ENCODE results near the gene NOTCH2. TPM values are rescaled to one million over a fixed set of nuclear protein-coding genes. Genes with fewer than 3 reads are reported as not detected.

The NOTCH2 gene
- total RNA-seq, 1 donor from 2014 or later = 84.2 TPM

- no peak for DNase-seq (ENCODE audit: low read depth, low spot score)
- TF ChIP-seq, protein P1, sequence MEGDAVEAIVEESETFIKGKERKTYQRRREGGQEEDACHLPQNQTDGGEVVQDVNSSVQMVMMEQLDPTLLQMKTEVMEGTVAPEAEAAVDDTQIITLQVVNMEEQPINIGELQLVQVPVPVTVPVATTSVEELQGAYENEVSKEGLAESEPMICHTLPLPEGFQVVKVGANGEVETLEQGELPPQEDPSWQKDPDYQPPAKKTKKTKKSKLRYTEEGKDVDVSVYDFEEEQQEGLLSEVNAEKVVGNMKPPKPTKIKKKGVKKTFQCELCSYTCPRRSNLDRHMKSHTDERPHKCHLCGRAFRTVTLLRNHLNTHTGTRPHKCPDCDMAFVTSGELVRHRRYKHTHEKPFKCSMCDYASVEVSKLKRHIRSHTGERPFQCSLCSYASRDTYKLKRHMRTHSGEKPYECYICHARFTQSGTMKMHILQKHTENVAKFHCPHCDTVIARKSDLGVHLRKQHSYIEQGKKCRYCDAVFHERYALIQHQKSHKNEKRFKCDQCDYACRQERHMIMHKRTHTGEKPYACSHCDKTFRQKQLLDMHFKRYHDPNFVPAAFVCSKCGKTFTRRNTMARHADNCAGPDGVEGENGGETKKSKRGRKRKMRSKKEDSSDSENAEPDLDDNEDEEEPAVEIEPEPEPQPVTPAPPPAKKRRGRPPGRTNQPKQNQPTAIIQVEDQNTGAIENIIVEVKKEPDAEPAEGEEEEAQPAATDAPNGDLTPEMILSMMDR (conservative IDR thresholded peaks at IDR 0.05) = no peak
- Mint-ChIP-seq H3K27ac (ENCODE audit: unreplicated experiment) (no peak overlapping the region), H3K4me3 (no peak overlapping the region), H3K27me3 (ENCODE audit: low read depth) (no peaks in the 10 kb centered on the region), H3K4me1 (no peaks in the 10 kb centered on the region), H3K36me3 (ENCODE audit: low read depth) (peaks cover 9% of the 10 kb centered on the region), H3K9me3 (no peaks in the 10 kb centered on the region)
Measured at GRCh38 chr1:119975006-119975405, 94.5 kb downstream of the NOTCH2 start.

DNA sequence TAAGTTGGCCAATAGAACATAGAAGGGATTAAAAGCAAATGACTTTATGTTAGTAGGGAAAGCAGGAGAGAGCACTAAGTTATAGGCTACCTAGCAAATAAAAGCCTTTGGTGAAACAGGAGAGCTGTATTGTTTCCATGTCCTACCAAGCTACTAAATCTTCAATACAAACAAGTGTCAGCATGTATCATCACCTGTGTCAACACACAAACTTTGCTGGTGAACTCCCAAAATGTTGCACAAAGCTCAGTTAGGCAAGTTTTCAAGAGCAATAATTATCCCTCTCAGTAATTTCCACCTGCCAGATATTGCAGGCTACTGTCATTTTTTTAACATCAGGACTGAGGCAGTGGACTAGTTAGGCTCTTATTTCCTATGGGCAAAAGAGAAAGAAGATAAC lies 95.4 kb downstream of the NOTCH2 start:
- peak overlapping the region; percentile 44 for H3K27ac Mint-ChIP-seq (ENCODE audit: unreplicated experiment)
- TF ChIP-seq, protein P1 (conservative IDR thresholded peaks at IDR 0.05) = no peak
- H3K4me1 Mint-ChIP-seq = no peaks in the 10 kb centered on the region
- no peak for DNase-seq (ENCODE audit: low read depth, low spot score)
- H3K27me3 Mint-ChIP-seq (ENCODE audit: low read depth) = no peaks in the 10 kb centered on the region
- peaks cover 10% of the 10 kb centered on the region for H3K36me3 Mint-ChIP-seq (ENCODE audit: low read depth)
- H3K4me3 Mint-ChIP-seq = no peak overlapping the region
- no peaks in the 10 kb centered on the region for H3K9me3 Mint-ChIP-seq

GRCh38 chr1:119971710-119972570 lies 97.5 kb downstream of the NOTCH2 start:
- no peak for DNase-seq (ENCODE audit: low read depth, low spot score)
- H3K27me3 Mint-ChIP-seq (ENCODE audit: low read depth) = no peaks in the 10 kb centered on the region
- H3K9me3 Mint-ChIP-seq = no peaks in the 10 kb centered on the region
- TF ChIP-seq, protein P1 (conservative IDR thresholded peaks at IDR 0.05) = no peak
- peaks cover 17% of the 10 kb centered on the region for H3K36me3 Mint-ChIP-seq (ENCODE audit: low read depth)
- no peaks in the 10 kb centered on the region for H3K4me1 Mint-ChIP-seq
- no peak overlapping the region for H3K27ac Mint-ChIP-seq (ENCODE audit: unreplicated experiment)
- no peak overlapping the region for H3K4me3 Mint-ChIP-seq

DNA sequence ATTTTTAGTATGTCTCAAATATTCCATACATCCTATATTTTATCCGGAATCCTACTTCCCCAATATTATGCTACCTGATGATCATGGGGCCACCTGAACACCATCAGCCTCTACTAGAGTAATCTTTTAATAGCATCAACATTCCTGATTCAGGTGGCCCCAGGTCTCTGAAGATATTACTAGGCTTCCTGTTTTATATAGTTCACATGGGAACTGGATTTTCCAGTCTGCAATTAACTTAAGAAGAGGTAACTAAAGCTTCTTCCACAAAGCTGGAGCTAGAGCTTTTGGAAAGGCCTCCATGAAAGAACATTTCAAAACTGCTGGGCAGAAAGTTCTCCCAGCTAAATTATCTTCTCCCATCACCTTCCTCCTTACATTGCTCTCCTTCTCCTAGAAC lies 100.9 kb downstream of the NOTCH2 start:
- Mint-ChIP-seq H3K27ac (ENCODE audit: unreplicated experiment) (no peak overlapping the region), H3K4me1 (no peaks in the 10 kb centered on the region), H3K27me3 (ENCODE audit: low read depth) (no peaks in the 10 kb centered on the region), H3K36me3 (ENCODE audit: low read depth) (peaks cover 20% of the 10 kb centered on the region), H3K4me3 (no peak overlapping the region), H3K9me3 (no peaks in the 10 kb centered on the region)
- TF ChIP-seq, protein P1 (conservative IDR thresholded peaks at IDR 0.05) = no peak
- no peak for DNase-seq (ENCODE audit: low read depth, low spot score)

- H3K4me3 Mint-ChIP-seq = no peak overlapping the region
- H3K4me1 Mint-ChIP-seq = peaks cover under 1% of the 10 kb centered on the region
- H3K27me3 Mint-ChIP-seq (ENCODE audit: low read depth) = no peaks in the 10 kb centered on the region
- peaks cover 23% of the 10 kb centered on the region for H3K36me3 Mint-ChIP-seq (ENCODE audit: low read depth)
- H3K9me3 Mint-ChIP-seq = no peaks in the 10 kb centered on the region
- peak; percentile 37 for DNase-seq (ENCODE audit: low read depth, low spot score)
- TF ChIP-seq, protein P1 (conservative IDR thresholded peaks at IDR 0.05) = peak; percentile 76
- H3K27ac Mint-ChIP-seq (ENCODE audit: unreplicated experiment) = no peak overlapping the region
Measured at GRCh38 chr1:119968068-119968492, 101.4 kb downstream of the NOTCH2 start.

Measured in neural crest cell (in vitro differentiated cells).